OCI-LY1 (cell line): Measurements from ENCODE around the gene EAPP.

Experiments
- H2AFZ ChIP-seq: fragments of 200-600 bp; sonication (generic), shearing (Covaris generic); 2 replicates; pipeline ENCODE4 v1.6.0; 2014; ENCODE audit warnings: antibody characterized with exemption, mild to moderate bottlenecking, low read length
- H3F3A ChIP-seq: fragments of 200-600 bp; sonication (generic), shearing (Covaris generic); 2 replicates; pipeline ENCODE4 v1.6.0; 2014; ENCODE audit warnings: mild to moderate bottlenecking, antibody characterized with exemption, low read length, moderate library complexity; ENCODE audit not compliant: insufficient read depth
- H3K27ac ChIP-seq: fragments of 200-600 bp; sonication (generic); 2 replicates; pipeline ENCODE4 v1.5.1; 2014; ENCODE audit warnings: low read length, mixed run types, mild to moderate bottlenecking, low read depth; ENCODE audit not compliant: poor library complexity, severe bottlenecking
- H3K27me3 ChIP-seq: fragments of 200-600 bp; sonication (generic); 2 replicates; pipeline ENCODE4 v1.6.0; 2014; ENCODE audit warnings: antibody characterized with exemption, mild to moderate bottlenecking, low read length, moderate library complexity; ENCODE audit not compliant: insufficient read depth
- H3K36me3 ChIP-seq: fragments of 200-600 bp; sonication (generic); 2 replicates; pipeline ENCODE4 v1.6.1; 2014; ENCODE audit warnings: mild to moderate bottlenecking, antibody characterized with exemption, low read length, moderate library complexity, mixed read lengths; ENCODE audit not compliant: insufficient read depth
- H3K4me1 ChIP-seq: fragments of 200-600 bp; sonication (generic); 2 replicates; pipeline ENCODE4 v1.5.1; 2014; ENCODE audit warnings: mild to moderate bottlenecking, low read length, moderate library complexity; ENCODE audit not compliant: insufficient read depth, severe bottlenecking
- H3K4me2 ChIP-seq: fragments of 200-600 bp; sonication (generic), shearing (Covaris generic); 2 replicates; pipeline ENCODE4 v1.6.1; 2014; ENCODE audit warnings: low read length
- H3K4me3 ChIP-seq: fragments of 200-600 bp; sonication (generic); 2 replicates; pipeline ENCODE4 v1.5.1; 2014; ENCODE audit warnings: low read length, low read depth, mild to moderate bottlenecking, mixed read lengths; ENCODE audit not compliant: poor library complexity, severe bottlenecking
- H3K79me2 ChIP-seq: fragments of 200-600 bp; shearing (Covaris generic); 2 replicates; pipeline ENCODE4 v1.6.1; 2016; ENCODE audit warnings: mixed run types, low read length, mixed read lengths; ENCODE audit not compliant: insufficient read depth
- H3K9ac ChIP-seq: fragments of 200-600 bp; sonication (generic), shearing (Covaris generic); 2 replicates; pipeline ENCODE4 v1.6.1; 2014; ENCODE audit warnings: mild to moderate bottlenecking, low read length, mixed read lengths
- H3K9me2 ChIP-seq: fragments of 200-600 bp; sonication (generic), shearing (Covaris generic); 2 replicates; pipeline ENCODE4 v1.6.1; 2014; ENCODE audit warnings: low read depth, mild to moderate bottlenecking, low read length, mixed read lengths
- H3K9me3 ChIP-seq: fragments of 200-600 bp; shearing (Covaris generic); 2 replicates; pipeline ENCODE4 v1.6.1; 2014; ENCODE audit warnings: low read length, mixed read lengths
- H4K20me1 ChIP-seq: fragments of 200-600 bp; sonication (generic), shearing (Covaris generic); 2 replicates; pipeline ENCODE4 v1.6.0; 2016; ENCODE audit warnings: mild to moderate bottlenecking, low read length; ENCODE audit not compliant: insufficient read depth
- CTCF ChIP-seq: fragments of 200-600 bp; sonication (generic), shearing (Covaris generic); IDR thresholded peaks from 2 replicates; pipeline ENCODE4 v1.5.1; 2017; ENCODE audit warnings: mild to moderate bottlenecking, antibody characterized with exemption, low read length, moderate library complexity, mixed read lengths
- EZH2 ChIP-seq: fragments of 200-600 bp; sonication (generic), shearing (Covaris generic); IDR thresholded peaks from 2 replicates; pipeline ENCODE4 v1.8.0; 2017; ENCODE audit warnings: borderline replicate concordance, mixed run types, mild to moderate bottlenecking, antibody characterized with exemption, low read length, moderate library complexity, mixed read lengths

EAPP gene

GRCh38 chr14:34539407-34540180, at the start of gene EAPP:
EAPP (minus strand) TSS chr14:34539701; CDS start chr14:34539628, 73 bp downstream.
- TF ChIP-seq EZH2 = no peak
- no peak for TF ChIP-seq CTCF
- Histone ChIP-seq H3K4me1 (peaks cover 22% of the 10 kb centered on the region), H3K4me2 (peak within 1 kb of the TSS; percentile 71), H4K20me1 (no peaks in the 10 kb centered on the region), H2AFZ (no peak within 1 kb of the TSS), H3K9ac (peak within 1 kb of the TSS; percentile 79), H3K27ac (peak within 1 kb of the TSS; percentile 27), H3K9me3 (no peaks in the 10 kb centered on the region), H3K79me2 (peaks cover 22% of the 10 kb centered on the region), H3K36me3 (peaks cover 9% of the 10 kb centered on the region; the same call in 1 of the 2 replicates), H3F3A (no peaks in the 10 kb centered on the region), H3K9me2 (no peaks in the 10 kb centered on the region), H3K27me3 (no peaks in the 10 kb centered on the region), H3K4me3 (peak within 1 kb of the TSS; percentile 90)

- TF ChIP-seq CTCF (no peak), EZH2 (no peak)
- H4K20me1 ChIP-seq = no peaks in the 10 kb centered on the region
- H2AFZ ChIP-seq = no peak overlapping the region
- H3K79me2 ChIP-seq = no peaks in the 10 kb centered on the region
- no peak overlapping the region for H3K27ac ChIP-seq
- no peak overlapping the region for H3K4me2 ChIP-seq
- H3K9me2 ChIP-seq = no peaks in the 10 kb centered on the region
- no peaks in the 10 kb centered on the region for H3K27me3 ChIP-seq
- H3K9ac ChIP-seq = no peak overlapping the region
- H3K4me3 ChIP-seq = no peak overlapping the region
- no peaks in the 10 kb centered on the region for H3K9me3 ChIP-seq
- no peaks in the 10 kb centered on the region for H3K4me1 ChIP-seq
- peaks cover 72% of the 10 kb centered on the region for H3K36me3 ChIP-seq
- no peaks in the 10 kb centered on the region for H3F3A ChIP-seq
These were observed 44.0 kb upstream of the EAPP start for GRCh38 chr14:34583525-34583924.

GRCh38 chr14:34582117-34582680, 42.7 kb upstream of the EAPP start:
- no peak overlapping the region for H3K27ac ChIP-seq
- no peaks in the 10 kb centered on the region for H3F3A ChIP-seq
- no peaks in the 10 kb centered on the region for H3K9me3 ChIP-seq
- no peaks in the 10 kb centered on the region for H3K79me2 ChIP-seq
- H4K20me1 ChIP-seq = no peaks in the 10 kb centered on the region
- no peak overlapping the region for H2AFZ ChIP-seq
- no peaks in the 10 kb centered on the region for H3K27me3 ChIP-seq
- H3K4me2 ChIP-seq = no peak overlapping the region
- no peak overlapping the region for H3K9ac ChIP-seq
- H3K4me1 ChIP-seq = no peaks in the 10 kb centered on the region
- TF ChIP-seq EZH2 = no peak
- no peak for TF ChIP-seq CTCF
- no peaks in the 10 kb centered on the region for H3K9me2 ChIP-seq
- H3K36me3 ChIP-seq = peaks cover 76% of the 10 kb centered on the region
- no peak overlapping the region for H3K4me3 ChIP-seq
